A549 (cell line): Measurements from ENCODE around the gene DNAJC10. TPM values are rescaled to one million over a fixed set of nuclear protein-coding genes. Genes with fewer than 3 reads are reported as not detected.

Experiments
- ATAC-seq, 2 experiments: fragments of 200-7000 bp in 1 of 2; fragments of >200 bp in 1 of 2; cut with Nextera tagmentation in 1 of 2; cut with Tn5 transposase in 1 of 2; 3 replicates each; pipeline versions ENCODE4 v1.8.0 to v1.9.1; 2018 to 2020; ENCODE audit warnings: mild to moderate bottlenecking in 1 of 2, moderate library complexity in 1 of 2
- CTCF ChIA-PET: fragments of 300-600 bp; sonication (Branson Sonifier 250); formaldehyde crosslinking; extraction: SDS; loops from one replicate; lab custom pipeline; 2021; ENCODE audit warnings: antibody characterized with exemption, inconsistent platforms; lab: Yijun Ruan, JAX
- POLR2A ChIA-PET: fragments of 350-600 bp; formaldehyde crosslinking; extraction: SDS; loops from one replicate; lab custom pipeline; 2021; ENCODE audit warnings: antibody characterized with exemption, inconsistent platforms; lab: Yijun Ruan, JAX
- DNase-seq, 2 experiments: peaks; one replicate each; pipeline versions ENCODE4 v3.0.0 to v3.0.0-alpha.2; 2011 to 2016; ENCODE audit warnings: low read depth in 1 of 2, low spot score in 1 of 2
- FAIRE-seq: peaks from 2 replicates; lab custom pipeline; 2011; peaks lifted over from hg19 to GRCh38; lab: Jason Lieb, UNC
- H3K27ac ChIP-seq, 2 experiments: fragments of >200 bp; sonication (Bioruptor Twin); formaldehyde crosslinking; 3 replicates each; pipeline ENCODE4 v1.5.1; 2016 to 2017
- H3K4me1 ChIP-seq: fragments of >200 bp; sonication (Bioruptor Twin); formaldehyde crosslinking; 3 replicates; pipeline ENCODE4 v1.6.1; 2016
- H3K4me2 ChIP-seq: fragments of >200 bp; sonication (Bioruptor Twin); formaldehyde crosslinking; 3 replicates; pipeline ENCODE4 v1.6.1; 2016
- H3K4me3 ChIP-seq: fragments of >200 bp; sonication (Bioruptor Twin); formaldehyde crosslinking; 3 replicates; pipeline ENCODE4 v1.5.1; 2016
- H3K9me3 ChIP-seq: fragments of >200 bp; sonication (Bioruptor Twin); formaldehyde crosslinking; 3 replicates; pipeline ENCODE4 v1.6.1; 2016
- CEBPB ChIP-seq, 2 experiments: fragments of >200 bp in 1 of 2; sonication (Bioruptor Twin) in 1 of 2; formaldehyde crosslinking in 1 of 2; IDR thresholded peaks; 2 replicates each; pipeline ENCODE4 v1.6.1; 2012 to 2016
- CHD2 ChIP-seq: fragments of 150-350 bp; IDR thresholded peaks from 2 replicates; pipeline ENCODE4 v1.6.1; 2014; ENCODE audit warnings: low read length; ENCODE audit not compliant: partially characterized antibody
- EHF ChIP-seq: fragments of 250-450 bp; sonication (Bioruptor Pico); IDR thresholded peaks from 2 replicates; pipeline ENCODE4 v1.5.0; 2020; ENCODE audit warnings: mild to moderate bottlenecking
- FOXS1 ChIP-seq: fragments of 250-450 bp; sonication (Bioruptor Pico); IDR thresholded peaks from 2 replicates; pipeline ENCODE4 v1.5.0; 2020; ENCODE audit warnings: mild to moderate bottlenecking, moderate library complexity
- HEYL ChIP-seq: fragments of 250-450 bp; sonication (Bioruptor Pico); IDR thresholded peaks from 2 replicates; pipeline ENCODE4 v1.8.0; 2021; ENCODE audit warnings: mild to moderate bottlenecking, moderate library complexity
- HOXA7 ChIP-seq: fragments of 250-450 bp; sonication (Bioruptor Pico); IDR thresholded peaks from 2 replicates; pipeline ENCODE4 v1.5.0; 2020; ENCODE audit warnings: mild to moderate bottlenecking, moderate library complexity
- MAFK ChIP-seq: fragments of 450-650 bp; IDR thresholded peaks from 2 replicates; pipeline ENCODE4 v1.6.1; 2014; ENCODE audit not compliant: partially characterized antibody
- NPAS2 ChIP-seq: fragments of 250-450 bp; sonication (Bioruptor Pico); IDR thresholded peaks from 2 replicates; pipeline ENCODE4 v1.8.0; 2022; ENCODE audit warnings: mild to moderate bottlenecking, moderate library complexity, borderline replicate concordance
- PHF8 ChIP-seq: fragments of 200-600 bp; sonication (generic); IDR thresholded peaks from 2 replicates; pipeline ENCODE4 v1.6.1; 2016; ENCODE audit warnings: low read depth, mild to moderate bottlenecking, antibody characterized with exemption, moderate library complexity, borderline replicate concordance
- POLR2A ChIP-seq: IDR thresholded peaks from 2 replicates; pipeline ENCODE4 v1.6.1; 2012; ENCODE audit warnings: mild to moderate bottlenecking, low read length
- SMC3 ChIP-seq: fragments of >200 bp; sonication (Bioruptor Twin); formaldehyde crosslinking; IDR thresholded peaks from 3 replicates; pipeline ENCODE4 v1.6.1; 2018; ENCODE audit warnings: inconsistent platforms
- TFCP2L1 ChIP-seq: fragments of 250-450 bp; sonication (Bioruptor Pico); IDR thresholded peaks from 2 replicates; pipeline ENCODE4 v1.5.0; 2021; ENCODE audit warnings: mild to moderate bottlenecking
- ZSCAN20 ChIP-seq: fragments of 250-450 bp; sonication (Bioruptor Pico); IDR thresholded peaks from 2 replicates; pipeline ENCODE4 v1.8.0; 2022; ENCODE audit warnings: mild to moderate bottlenecking, moderate library complexity
- WGBS: methylation state at CpG from one replicate; pipeline ENCODE4 v1.1.6; 2017; ENCODE audit errors: missing lambda C conversion rate; 5-methylcytosine and 5-hydroxymethylcytosine counted together
- polyA plus RNA-seq, 4 experiments: library from polyadenylated mRNA; depleted of rRNA in 3 of 4; stranded (reverse); fragments of >200 nt; fragmentation: RNase III in 1 of 4; extraction: RNeasy Plus Mini Kit Qiagen cat#74134 plus additional on column Dnase treatment in 1 of 4; gene quantifications; 2 replicates in 3 of 4; 3 replicates in 1 of 4; pipeline ENCODE4 v1.2.3, GENCODE V29; 2011 to 2017
- TF ChIP-seq, protein P1 (sequence below): fragments of >200 bp; sonication (Bioruptor Twin); formaldehyde crosslinking; IDR thresholded peaks from 3 replicates; pipeline ENCODE4 v1.6.1; 2016
- TF ChIP-seq, protein P2 (sequence below): fragments of 200-600 bp; sonication (generic); IDR thresholded peaks from 2 replicates; pipeline ENCODE4 v1.6.1; 2016; ENCODE audit warnings: antibody characterized with exemption, mild to moderate bottlenecking, moderate library complexity
- TF ChIP-seq, protein P3 (sequence below): fragments of >200 bp; sonication (Bioruptor Twin); formaldehyde crosslinking; IDR thresholded peaks from 3 replicates; pipeline ENCODE4 v1.5.1; 2016
- TF ChIP-seq, protein P4 (sequence below): IDR thresholded peaks from 2 replicates; pipeline ENCODE4 v1.6.1; 2012; ENCODE audit warnings: low read depth, borderline replicate concordance
- TF ChIP-seq, protein P5 (sequence below): fragments of >200 bp; sonication (Bioruptor Twin); formaldehyde crosslinking; IDR thresholded peaks from 2 replicates; pipeline ENCODE4 v1.6.1; 2016

DNAJC10 gene
- polyA plus RNA-seq, 2 of the 4 experiments (the other 2 are of a cell fraction), result 64.1 to 126 TPM

DNA sequence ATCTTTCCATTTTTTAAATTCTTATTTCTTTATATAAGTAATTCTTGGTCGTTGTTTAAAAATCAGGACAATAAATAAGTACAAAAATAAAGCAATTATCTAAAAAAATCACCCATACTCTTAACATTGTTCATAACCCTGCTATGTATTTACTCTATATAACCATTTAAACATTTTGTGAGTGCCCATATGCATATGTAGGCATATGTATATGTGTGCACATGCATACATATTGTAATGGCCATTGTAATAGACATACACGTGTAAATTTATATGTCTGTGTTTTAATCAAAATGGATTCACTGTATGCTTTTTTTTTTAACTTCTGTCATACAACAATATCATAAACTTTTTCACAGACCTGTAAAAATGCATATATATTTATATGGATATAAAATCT is 25.6 kb downstream of the DNAJC10 start:
- ATAC-seq, result no peak
- CTCF ChIA-PET, result interaction anchor here (0.6 kb wide), 1 partner anchor 15 kb away, joined by 3 read pairs; no protein-coding TSS in a partner anchor
- POLR2A ChIA-PET, result no interaction called here
- no peak overlapping the region for H3K4me3 ChIP-seq
- H3K4me2 ChIP-seq, result no peak overlapping the region
- H3K27ac ChIP-seq, result no peak overlapping the region
- WGBS, result 92% methylated on average over 2 of the region's 2 CpGs
- no peaks in the 10 kb centered on the region for H3K9me3 ChIP-seq
- no peaks in the 10 kb centered on the region for H3K4me1 ChIP-seq
- DNase-seq, result no peak
- TF ChIP-seq FOXS1 (CRISPR knock-in tag) (no peak), TFCP2L1 (CRISPR knock-in tag) (no peak), CHD2 (no peak), NPAS2 (CRISPR knock-in tag) (no peak), MAFK (no peak), POLR2A (no peak), ZSCAN20 (CRISPR knock-in tag) (no peak), EHF (CRISPR knock-in tag) (no peak), PHF8 (no peak), SMC3 (no peak), HOXA7 (CRISPR knock-in tag) (no peak), HEYL (CRISPR knock-in tag) (no peak)
- TF ChIP-seq, protein P1, sequence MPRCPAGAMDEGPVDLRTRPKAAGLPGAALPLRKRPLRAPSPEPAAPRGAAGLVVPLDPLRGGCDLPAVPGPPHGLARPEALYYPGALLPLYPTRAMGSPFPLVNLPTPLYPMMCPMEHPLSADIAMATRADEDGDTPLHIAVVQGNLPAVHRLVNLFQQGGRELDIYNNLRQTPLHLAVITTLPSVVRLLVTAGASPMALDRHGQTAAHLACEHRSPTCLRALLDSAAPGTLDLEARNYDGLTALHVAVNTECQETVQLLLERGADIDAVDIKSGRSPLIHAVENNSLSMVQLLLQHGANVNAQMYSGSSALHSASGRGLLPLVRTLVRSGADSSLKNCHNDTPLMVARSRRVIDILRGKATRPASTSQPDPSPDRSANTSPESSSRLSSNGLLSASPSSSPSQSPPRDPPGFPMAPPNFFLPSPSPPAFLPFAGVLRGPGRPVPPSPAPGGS, result no peak
- TF ChIP-seq, protein P2, sequence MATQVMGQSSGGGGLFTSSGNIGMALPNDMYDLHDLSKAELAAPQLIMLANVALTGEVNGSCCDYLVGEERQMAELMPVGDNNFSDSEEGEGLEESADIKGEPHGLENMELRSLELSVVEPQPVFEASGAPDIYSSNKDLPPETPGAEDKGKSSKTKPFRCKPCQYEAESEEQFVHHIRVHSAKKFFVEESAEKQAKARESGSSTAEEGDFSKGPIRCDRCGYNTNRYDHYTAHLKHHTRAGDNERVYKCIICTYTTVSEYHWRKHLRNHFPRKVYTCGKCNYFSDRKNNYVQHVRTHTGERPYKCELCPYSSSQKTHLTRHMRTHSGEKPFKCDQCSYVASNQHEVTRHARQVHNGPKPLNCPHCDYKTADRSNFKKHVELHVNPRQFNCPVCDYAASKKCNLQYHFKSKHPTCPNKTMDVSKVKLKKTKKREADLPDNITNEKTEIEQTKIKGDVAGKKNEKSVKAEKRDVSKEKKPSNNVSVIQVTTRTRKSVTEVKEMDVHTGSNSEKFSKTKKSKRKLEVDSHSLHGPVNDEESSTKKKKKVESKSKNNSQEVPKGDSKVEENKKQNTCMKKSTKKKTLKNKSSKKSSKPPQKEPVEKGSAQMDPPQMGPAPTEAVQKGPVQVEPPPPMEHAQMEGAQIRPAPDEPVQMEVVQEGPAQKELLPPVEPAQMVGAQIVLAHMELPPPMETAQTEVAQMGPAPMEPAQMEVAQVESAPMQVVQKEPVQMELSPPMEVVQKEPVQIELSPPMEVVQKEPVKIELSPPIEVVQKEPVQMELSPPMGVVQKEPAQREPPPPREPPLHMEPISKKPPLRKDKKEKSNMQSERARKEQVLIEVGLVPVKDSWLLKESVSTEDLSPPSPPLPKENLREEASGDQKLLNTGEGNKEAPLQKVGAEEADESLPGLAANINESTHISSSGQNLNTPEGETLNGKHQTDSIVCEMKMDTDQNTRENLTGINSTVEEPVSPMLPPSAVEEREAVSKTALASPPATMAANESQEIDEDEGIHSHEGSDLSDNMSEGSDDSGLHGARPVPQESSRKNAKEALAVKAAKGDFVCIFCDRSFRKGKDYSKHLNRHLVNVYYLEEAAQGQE, result no peak
- TF ChIP-seq, protein P3, sequence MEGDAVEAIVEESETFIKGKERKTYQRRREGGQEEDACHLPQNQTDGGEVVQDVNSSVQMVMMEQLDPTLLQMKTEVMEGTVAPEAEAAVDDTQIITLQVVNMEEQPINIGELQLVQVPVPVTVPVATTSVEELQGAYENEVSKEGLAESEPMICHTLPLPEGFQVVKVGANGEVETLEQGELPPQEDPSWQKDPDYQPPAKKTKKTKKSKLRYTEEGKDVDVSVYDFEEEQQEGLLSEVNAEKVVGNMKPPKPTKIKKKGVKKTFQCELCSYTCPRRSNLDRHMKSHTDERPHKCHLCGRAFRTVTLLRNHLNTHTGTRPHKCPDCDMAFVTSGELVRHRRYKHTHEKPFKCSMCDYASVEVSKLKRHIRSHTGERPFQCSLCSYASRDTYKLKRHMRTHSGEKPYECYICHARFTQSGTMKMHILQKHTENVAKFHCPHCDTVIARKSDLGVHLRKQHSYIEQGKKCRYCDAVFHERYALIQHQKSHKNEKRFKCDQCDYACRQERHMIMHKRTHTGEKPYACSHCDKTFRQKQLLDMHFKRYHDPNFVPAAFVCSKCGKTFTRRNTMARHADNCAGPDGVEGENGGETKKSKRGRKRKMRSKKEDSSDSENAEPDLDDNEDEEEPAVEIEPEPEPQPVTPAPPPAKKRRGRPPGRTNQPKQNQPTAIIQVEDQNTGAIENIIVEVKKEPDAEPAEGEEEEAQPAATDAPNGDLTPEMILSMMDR, result no peak
- TF ChIP-seq, protein P4, sequence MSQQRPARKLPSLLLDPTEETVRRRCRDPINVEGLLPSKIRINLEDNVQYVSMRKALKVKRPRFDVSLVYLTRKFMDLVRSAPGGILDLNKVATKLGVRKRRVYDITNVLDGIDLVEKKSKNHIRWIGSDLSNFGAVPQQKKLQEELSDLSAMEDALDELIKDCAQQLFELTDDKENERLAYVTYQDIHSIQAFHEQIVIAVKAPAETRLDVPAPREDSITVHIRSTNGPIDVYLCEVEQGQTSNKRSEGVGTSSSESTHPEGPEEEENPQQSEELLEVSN, result no peak
- TF ChIP-seq, protein P5, sequence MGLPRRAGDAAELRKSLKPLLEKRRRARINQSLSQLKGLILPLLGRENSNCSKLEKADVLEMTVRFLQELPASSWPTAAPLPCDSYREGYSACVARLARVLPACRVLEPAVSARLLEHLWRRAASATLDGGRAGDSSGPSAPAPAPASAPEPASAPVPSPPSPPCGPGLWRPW, result no peak
- no peak for FAIRE-seq

DNA sequence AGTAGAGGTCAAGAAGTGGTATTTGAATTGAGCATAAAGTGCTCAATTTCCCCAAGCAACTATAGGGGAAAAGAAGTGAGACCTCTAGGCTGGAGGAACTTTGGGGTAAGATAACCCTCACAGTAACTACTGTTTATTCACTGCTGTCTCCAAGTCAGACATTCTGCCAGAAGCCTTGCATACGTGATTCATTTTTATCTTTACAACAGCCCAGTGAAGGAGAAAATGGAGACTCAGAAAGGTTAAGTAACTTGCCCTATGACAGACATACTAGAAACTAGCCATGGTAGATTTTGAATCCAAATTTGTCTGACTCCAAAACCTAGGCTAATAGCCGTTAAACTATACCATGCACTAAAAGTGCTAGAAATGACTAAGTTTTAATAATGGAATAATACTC is 28.4 kb downstream of the DNAJC10 start:
- Histone ChIP-seq H3K4me2 (no peak overlapping the region), H3K4me3 (no peak overlapping the region)
- TF ChIP-seq, protein P3, result no peak
- TF ChIP-seq, protein P5, result no peak
- TF ChIP-seq CEBPB (IDR thresholded peaks at IDR 0.05) (no peak), EHF (CRISPR knock-in tag) (no peak), POLR2A (no peak), FOXS1 (CRISPR knock-in tag) (no peak), CHD2 (no peak)
- TF ChIP-seq, all 56 proteins: peak for 0
- ChIA-PET CTCF (no interaction called here), POLR2A (interaction anchor here (1.1 kb wide), 1 partner anchor 29 kb away, joined by 3 read pairs; no protein-coding TSS in a partner anchor)
- no peaks in the 10 kb centered on the region for H3K4me1 ChIP-seq
- no peaks in the 10 kb centered on the region for H3K9me3 ChIP-seq
- ATAC-seq, result no peak
- FAIRE-seq, result no peak
- 86% methylated on average over 2 of the region's 2 CpGs for WGBS
- no peak overlapping the region for H3K27ac ChIP-seq
- DNase-seq, result no peak
